Measurements from ENCODE around the gene BCAS2.

BCAS2 gene

GRCh38 chr1:114531094-114531493 lies 50.3 kb downstream of the BCAS2 start:
- TF ChIP-seq, protein P1, sequence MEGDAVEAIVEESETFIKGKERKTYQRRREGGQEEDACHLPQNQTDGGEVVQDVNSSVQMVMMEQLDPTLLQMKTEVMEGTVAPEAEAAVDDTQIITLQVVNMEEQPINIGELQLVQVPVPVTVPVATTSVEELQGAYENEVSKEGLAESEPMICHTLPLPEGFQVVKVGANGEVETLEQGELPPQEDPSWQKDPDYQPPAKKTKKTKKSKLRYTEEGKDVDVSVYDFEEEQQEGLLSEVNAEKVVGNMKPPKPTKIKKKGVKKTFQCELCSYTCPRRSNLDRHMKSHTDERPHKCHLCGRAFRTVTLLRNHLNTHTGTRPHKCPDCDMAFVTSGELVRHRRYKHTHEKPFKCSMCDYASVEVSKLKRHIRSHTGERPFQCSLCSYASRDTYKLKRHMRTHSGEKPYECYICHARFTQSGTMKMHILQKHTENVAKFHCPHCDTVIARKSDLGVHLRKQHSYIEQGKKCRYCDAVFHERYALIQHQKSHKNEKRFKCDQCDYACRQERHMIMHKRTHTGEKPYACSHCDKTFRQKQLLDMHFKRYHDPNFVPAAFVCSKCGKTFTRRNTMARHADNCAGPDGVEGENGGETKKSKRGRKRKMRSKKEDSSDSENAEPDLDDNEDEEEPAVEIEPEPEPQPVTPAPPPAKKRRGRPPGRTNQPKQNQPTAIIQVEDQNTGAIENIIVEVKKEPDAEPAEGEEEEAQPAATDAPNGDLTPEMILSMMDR (IDR thresholded peaks at IDR 0.05; ENCODE audit: poor library complexity, severe bottlenecking) = no peak
- DNase-seq (ENCODE audit: low spot score) = no peak

DNA sequence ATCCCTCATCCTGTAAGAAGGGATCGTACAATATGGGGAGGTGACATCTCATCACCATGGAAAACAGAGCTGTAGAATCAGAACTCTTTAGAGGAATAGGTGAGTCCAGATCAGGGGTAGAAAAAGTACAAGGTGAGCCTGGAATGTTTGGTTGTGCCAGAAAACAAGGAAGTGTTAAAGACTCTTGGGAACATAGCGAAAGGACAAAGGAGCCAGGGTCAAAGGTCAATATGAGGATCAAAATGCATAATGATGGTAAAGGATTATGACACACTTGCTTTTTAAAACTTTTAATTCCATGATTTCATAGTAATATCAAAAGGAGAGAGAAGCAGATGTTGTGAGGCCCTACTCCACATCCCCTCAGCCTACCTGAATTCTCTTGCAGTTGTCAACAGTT lies 51.2 kb downstream of the BCAS2 start:
- Histone ChIP-seq H3K27ac (ENCODE audit: poor library complexity, severe bottlenecking) (no peak overlapping the region), H3K4me1 (ENCODE audit: insufficient read depth, poor library complexity, severe bottlenecking) (no peaks in the 10 kb centered on the region), H3K36me3 (ENCODE audit: low read depth) (no peaks in the 10 kb centered on the region), H3K27me3 (ENCODE audit: insufficient read depth, poor library complexity, severe bottlenecking) (no peaks in the 10 kb centered on the region), H3K9me3 (ENCODE audit: severe bottlenecking) (no peaks in the 10 kb centered on the region), H3K4me3 (ENCODE audit: severe bottlenecking) (no peak overlapping the region)
- DNase-seq (ENCODE audit: low spot score) (no peak), ATAC-seq (ENCODE audit: low read depth) (no peak)
- TF ChIP-seq, protein P1 (IDR thresholded peaks at IDR 0.05; ENCODE audit: poor library complexity, severe bottlenecking) = no peak

More at GRCh38 chr1:114531094-114531493, 50.3 kb downstream of the BCAS2 start:
- Histone ChIP-seq H3K4me1 (ENCODE audit: insufficient read depth, poor library complexity, severe bottlenecking) (no peaks in the 10 kb centered on the region), H3K27ac (ENCODE audit: poor library complexity, severe bottlenecking) (no peak overlapping the region), H3K27me3 (ENCODE audit: insufficient read depth, poor library complexity, severe bottlenecking) (no peaks in the 10 kb centered on the region), H3K4me3 (ENCODE audit: severe bottlenecking) (no peak overlapping the region), H3K9me3 (ENCODE audit: severe bottlenecking) (no peaks in the 10 kb centered on the region), H3K36me3 (ENCODE audit: low read depth) (no peaks in the 10 kb centered on the region)
- ATAC-seq (ENCODE audit: low read depth) = no peak

- ATAC-seq (ENCODE audit: low read depth) (no peak), DNase-seq (ENCODE audit: low spot score) (no peak)
- Histone ChIP-seq H3K36me3 (ENCODE audit: low read depth) (no peaks in the 10 kb centered on the region), H3K27ac (ENCODE audit: poor library complexity, severe bottlenecking) (no peak overlapping the region), H3K4me3 (ENCODE audit: severe bottlenecking) (no peak overlapping the region), H3K4me1 (ENCODE audit: insufficient read depth, poor library complexity, severe bottlenecking) (no peaks in the 10 kb centered on the region), H3K27me3 (ENCODE audit: insufficient read depth, poor library complexity, severe bottlenecking) (no peaks in the 10 kb centered on the region), H3K9me3 (ENCODE audit: severe bottlenecking) (no peaks in the 10 kb centered on the region)
- TF ChIP-seq, protein P1 (IDR thresholded peaks at IDR 0.05; ENCODE audit: poor library complexity, severe bottlenecking) = no peak
Measured at GRCh38 chr1:114524944-114525343, 56.5 kb downstream of the BCAS2 start.

DNA sequence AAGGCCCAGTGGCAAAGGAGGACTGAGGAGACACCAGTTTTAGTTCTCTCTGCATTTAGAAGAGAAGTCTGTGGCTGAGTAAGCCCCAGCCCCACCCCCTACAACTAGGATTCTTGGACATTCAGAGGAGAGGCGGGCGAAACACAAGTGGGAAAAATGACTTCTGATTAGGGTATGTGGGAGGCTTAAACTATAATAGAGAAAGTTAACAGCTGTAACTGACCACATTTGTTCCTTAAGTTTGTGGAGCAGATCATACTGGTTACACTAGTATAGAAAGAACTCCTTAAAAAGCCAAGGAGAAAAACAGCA lies 59.2 kb downstream of the BCAS2 start:
- no peaks in the 10 kb centered on the region for H3K27me3 ChIP-seq (ENCODE audit: insufficient read depth, poor library complexity, severe bottlenecking)
- H3K36me3 ChIP-seq (ENCODE audit: low read depth) = no peaks in the 10 kb centered on the region
- TF ChIP-seq, protein P1 (IDR thresholded peaks at IDR 0.05; ENCODE audit: poor library complexity, severe bottlenecking) = no peak
- H3K4me3 ChIP-seq (ENCODE audit: severe bottlenecking) = no peak overlapping the region
- no peaks in the 10 kb centered on the region for H3K4me1 ChIP-seq (ENCODE audit: insufficient read depth, poor library complexity, severe bottlenecking)
- no peak overlapping the region for H3K27ac ChIP-seq (ENCODE audit: poor library complexity, severe bottlenecking)
- DNase-seq (ENCODE audit: low spot score) = no peak
- no peak for ATAC-seq (ENCODE audit: low read depth)
- no peaks in the 10 kb centered on the region for H3K9me3 ChIP-seq (ENCODE audit: severe bottlenecking)

DNA sequence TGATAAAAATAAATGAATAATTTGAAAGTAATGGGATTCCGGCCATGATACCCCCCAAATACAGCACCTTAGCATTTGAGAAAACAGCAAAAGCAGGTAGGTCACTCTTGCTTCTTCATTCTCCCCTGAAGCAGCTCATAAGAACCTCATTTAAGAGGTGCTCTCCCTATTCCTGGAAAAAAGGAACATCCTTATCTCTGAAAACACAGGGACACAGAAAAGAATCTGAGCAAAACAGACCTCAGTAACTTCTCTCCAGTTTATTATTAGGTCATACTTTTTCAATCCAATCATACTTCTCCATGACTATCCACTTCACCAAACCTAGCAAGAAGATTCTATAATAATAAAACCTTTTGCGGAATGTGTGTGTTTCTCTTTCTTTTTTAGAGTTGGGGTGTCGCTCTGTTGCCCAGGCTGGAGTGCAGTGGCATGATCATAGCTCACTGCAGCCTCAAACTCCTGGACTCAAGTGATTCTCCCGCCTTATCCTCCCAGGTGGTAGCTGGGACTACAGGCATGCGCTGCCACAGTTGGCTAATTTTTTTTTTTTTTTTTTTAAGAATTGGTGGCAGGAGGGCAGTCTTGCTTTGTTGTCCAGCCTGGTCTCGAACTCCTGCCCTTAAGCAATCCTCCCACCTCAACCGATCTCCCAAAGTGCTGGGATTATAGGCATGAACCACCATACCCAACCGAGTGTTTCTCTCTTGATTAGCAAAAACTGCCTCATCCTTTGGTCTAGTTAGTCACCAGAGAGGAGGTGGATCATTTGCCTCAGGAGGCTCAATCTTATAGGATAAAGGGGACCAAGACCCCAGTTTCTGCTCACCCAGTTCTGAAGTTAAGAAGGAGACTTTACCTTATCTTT lies 59.8 kb downstream of the BCAS2 start:
- Histone ChIP-seq H3K27me3 (ENCODE audit: insufficient read depth, poor library complexity, severe bottlenecking) (no peaks in the 10 kb centered on the region), H3K36me3 (ENCODE audit: low read depth) (no peaks in the 10 kb centered on the region), H3K9me3 (ENCODE audit: severe bottlenecking) (no peaks in the 10 kb centered on the region), H3K4me3 (ENCODE audit: severe bottlenecking) (no peak overlapping the region), H3K4me1 (ENCODE audit: insufficient read depth, poor library complexity, severe bottlenecking) (no peaks in the 10 kb centered on the region), H3K27ac (ENCODE audit: poor library complexity, severe bottlenecking) (no peak overlapping the region)
- ATAC-seq (ENCODE audit: low read depth) = no peak
- TF ChIP-seq, protein P1 (IDR thresholded peaks at IDR 0.05; ENCODE audit: poor library complexity, severe bottlenecking) = no peak
- DNase-seq (ENCODE audit: low spot score) = no peak
